Epithelial cell of proximal tubule (primary cell): Measurements from ENCODE around the gene FRAT1. TPM values are rescaled to one million over a fixed set of nuclear protein-coding genes. Genes with fewer than 3 reads are reported as not detected.

Experiments
- DNase-seq: peaks from one replicate; pipeline ENCODE4 v3.0.0-alpha.2; 2011; ENCODE audit warnings: low read depth
- H3K4me3 ChIP-seq: 2 replicates; pipeline ENCODE4 v1.5.1; 2011; ENCODE audit warnings: low read depth, mild to moderate bottlenecking, low read length
- total RNA-seq: library from RNA; depleted of rRNA; stranded (reverse); fragments of >200 nt; gene quantifications from 2 replicates; pipeline ENCODE4 v1.2.3, GENCODE V29; 2015
- TF ChIP-seq, protein P1 (sequence below): conservative IDR thresholded peaks from 2 replicates; pipeline ENCODE4 v1.5.1; 2012; ENCODE audit warnings: low read depth, mild to moderate bottlenecking, low read length

FRAT1 gene
- total RNA-seq, 1 donor from 2014 or later: 1.1 TPM

DNA sequence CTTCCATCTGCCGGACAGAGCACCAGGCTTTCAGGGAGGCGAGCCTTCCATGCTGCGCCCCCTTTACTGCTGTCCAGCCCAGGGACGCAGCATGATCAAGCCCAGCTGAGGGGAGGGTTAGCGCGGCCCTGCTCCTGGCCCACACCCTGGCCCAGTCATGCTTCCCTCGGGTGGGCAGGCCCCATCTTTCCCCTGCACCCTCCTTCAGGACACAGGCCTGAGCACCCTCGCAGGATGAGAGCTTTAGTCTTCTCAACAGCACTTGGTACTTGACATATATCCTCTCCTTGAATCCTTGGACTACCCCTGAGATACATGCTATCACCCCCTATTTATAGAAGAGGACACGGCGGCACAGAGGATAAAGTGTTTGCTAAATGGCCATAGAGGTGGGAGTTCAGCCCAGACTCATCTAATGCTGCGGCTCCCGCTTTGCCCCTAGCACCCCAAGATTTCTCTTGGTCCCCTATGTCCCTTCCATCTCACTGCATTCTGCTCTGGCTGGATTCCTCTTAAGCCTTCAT, 48.1 kb downstream of the FRAT1 start:
- no peak for DNase-seq
- TF ChIP-seq, protein P1, sequence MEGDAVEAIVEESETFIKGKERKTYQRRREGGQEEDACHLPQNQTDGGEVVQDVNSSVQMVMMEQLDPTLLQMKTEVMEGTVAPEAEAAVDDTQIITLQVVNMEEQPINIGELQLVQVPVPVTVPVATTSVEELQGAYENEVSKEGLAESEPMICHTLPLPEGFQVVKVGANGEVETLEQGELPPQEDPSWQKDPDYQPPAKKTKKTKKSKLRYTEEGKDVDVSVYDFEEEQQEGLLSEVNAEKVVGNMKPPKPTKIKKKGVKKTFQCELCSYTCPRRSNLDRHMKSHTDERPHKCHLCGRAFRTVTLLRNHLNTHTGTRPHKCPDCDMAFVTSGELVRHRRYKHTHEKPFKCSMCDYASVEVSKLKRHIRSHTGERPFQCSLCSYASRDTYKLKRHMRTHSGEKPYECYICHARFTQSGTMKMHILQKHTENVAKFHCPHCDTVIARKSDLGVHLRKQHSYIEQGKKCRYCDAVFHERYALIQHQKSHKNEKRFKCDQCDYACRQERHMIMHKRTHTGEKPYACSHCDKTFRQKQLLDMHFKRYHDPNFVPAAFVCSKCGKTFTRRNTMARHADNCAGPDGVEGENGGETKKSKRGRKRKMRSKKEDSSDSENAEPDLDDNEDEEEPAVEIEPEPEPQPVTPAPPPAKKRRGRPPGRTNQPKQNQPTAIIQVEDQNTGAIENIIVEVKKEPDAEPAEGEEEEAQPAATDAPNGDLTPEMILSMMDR: no peak
- H3K4me3 ChIP-seq: no peak overlapping the region

Other genes with a start within 250 kb of the FRAT1 start
- under 0.01 and 0.12 TPM in 2 replicates for gene SLIT1, start 133.3 kb upstream of the FRAT1 start, total RNA-seq
- 8.8 and 14.9 TPM in 2 replicates for gene ARHGAP19, start 26.6 kb upstream of the FRAT1 start, total RNA-seq
- 6.3 and 11.4 TPM in 2 replicates for gene FRAT2, start 15.5 kb downstream of the FRAT1 start, total RNA-seq
- gene RRP12, start 82.1 kb downstream of the FRAT1 start, total RNA-seq: 23.5 and 46.3 TPM in 2 replicates
- 629 and 772 TPM in 2 replicates for gene PGAM1, start 106.9 kb downstream of the FRAT1 start, total RNA-seq
- 34.2 and 65.3 TPM in 2 replicates for gene EXOSC1, start 126.7 kb downstream of the FRAT1 start, total RNA-seq
- gene ZDHHC16, start 126.9 kb downstream of the FRAT1 start, total RNA-seq: 44.7 and 78.0 TPM in 2 replicates
- 103 and 108 TPM in 2 replicates for gene MMS19, start 179.2 kb downstream of the FRAT1 start, total RNA-seq
- 21.6 and 23.6 TPM in 2 replicates for gene UBTD1, start 179.7 kb downstream of the FRAT1 start, total RNA-seq